Loucy (cell line): Measurements from ENCODE around the gene DNMBP.

Source experiments
- CTCF ChIP-seq: fragments of 200-600 bp; sonication (generic); conservative IDR thresholded peaks from 2 replicates; pipeline ENCODE4 v1.5.1; 2014; ENCODE audit warnings: mild to moderate bottlenecking, antibody characterized with exemption, low read length
- EZH2phosphoT487 ChIP-seq: fragments of 200-600 bp; IDR thresholded peaks from 2 replicates; pipeline ENCODE4 v1.6.1; 2018; ENCODE audit warnings: antibody characterized with exemption, mild to moderate bottlenecking, moderate library complexity, borderline replicate concordance

GRCh38 chr10:99888622-99889021 lies 121.1 kb downstream of the DNMBP start:
- TF ChIP-seq CTCF (no peak), EZH2phosphoT487 (no peak)
